ENCODE data around the gene ATF4.

Gene ATF4

GRCh38 chr22:39520226-39521105 lies at the start of gene ATF4:
ATF4 (plus strand) TSS chr22:39520562; CDS start chr22:39521446, 884 bp downstream.
- DNase-seq (ENCODE audit: low spot score) = peak; percentile 99

GRCh38 chr22:39471381-39472141 lies 48.8 kb upstream of the ATF4 start:
- peak; percentile 45 for DNase-seq (ENCODE audit: low spot score)

- peak; percentile 90 for DNase-seq (ENCODE audit: low spot score)
Measured at GRCh38 chr22:39472570-39473556, 47.5 kb upstream of the ATF4 start.

- DNase-seq (ENCODE audit: low spot score) = no peak
Measured at GRCh38 chr22:39473851-39474250, 46.5 kb upstream of the ATF4 start.

GRCh38 chr22:39474351-39475111 lies 45.8 kb upstream of the ATF4 start:
- no peak for DNase-seq (ENCODE audit: low spot score)

- no peak for DNase-seq (ENCODE audit: low spot score)
Measured at GRCh38 chr22:39475337-39475736, 45.0 kb upstream of the ATF4 start.

GRCh38 chr22:39475902-39476301 lies 44.5 kb upstream of the ATF4 start:
- DNase-seq (ENCODE audit: low spot score) = no peak

GRCh38 chr22:39476664-39477063 lies 43.7 kb upstream of the ATF4 start:
- DNase-seq (ENCODE audit: low spot score) = no peak

GRCh38 chr22:39477542-39477941 lies 42.8 kb upstream of the ATF4 start:
- DNase-seq (ENCODE audit: low spot score) = no peak

- DNase-seq (ENCODE audit: low spot score) = no peak
Measured at GRCh38 chr22:39478441-39478850, 41.9 kb upstream of the ATF4 start.

GRCh38 chr22:39479254-39479653 lies 41.1 kb upstream of the ATF4 start:
- no peak for DNase-seq (ENCODE audit: low spot score)

GRCh38 chr22:39480557-39480956 lies 39.8 kb upstream of the ATF4 start:
- DNase-seq (ENCODE audit: low spot score) = no peak

- DNase-seq (ENCODE audit: low spot score) = no peak
Measured at GRCh38 chr22:39481054-39481453, 39.3 kb upstream of the ATF4 start.

- DNase-seq (ENCODE audit: low spot score) = no peak
Measured at GRCh38 chr22:39481595-39481994, 38.8 kb upstream of the ATF4 start.

- DNase-seq (ENCODE audit: low spot score) = no peak
Measured at GRCh38 chr22:39482768-39483167, 37.6 kb upstream of the ATF4 start.

GRCh38 chr22:39486951-39487825 lies 33.2 kb upstream of the ATF4 start:
- no peak for DNase-seq (ENCODE audit: low spot score)

GRCh38 chr22:39487826-39488520 lies 32.4 kb upstream of the ATF4 start:
- no peak for DNase-seq (ENCODE audit: low spot score)

- no peak for DNase-seq (ENCODE audit: low spot score)
Measured at GRCh38 chr22:39488563-39489083, 31.7 kb upstream of the ATF4 start.
